HK-2 (cell line): ENCODE results near the gene PPFIA3.
"Not testable (repeated sequence)": the region's sequence is repeated elsewhere in the genome, so short reads cannot be mapped to it uniquely, and the experiment has no call there.

Experiments used
- DNase-seq: peaks from one replicate; pipeline ENCODE4 v3.0.0-alpha.2; 2018; ENCODE audit not compliant: unreplicated experiment

PPFIA3 gene

DNA sequence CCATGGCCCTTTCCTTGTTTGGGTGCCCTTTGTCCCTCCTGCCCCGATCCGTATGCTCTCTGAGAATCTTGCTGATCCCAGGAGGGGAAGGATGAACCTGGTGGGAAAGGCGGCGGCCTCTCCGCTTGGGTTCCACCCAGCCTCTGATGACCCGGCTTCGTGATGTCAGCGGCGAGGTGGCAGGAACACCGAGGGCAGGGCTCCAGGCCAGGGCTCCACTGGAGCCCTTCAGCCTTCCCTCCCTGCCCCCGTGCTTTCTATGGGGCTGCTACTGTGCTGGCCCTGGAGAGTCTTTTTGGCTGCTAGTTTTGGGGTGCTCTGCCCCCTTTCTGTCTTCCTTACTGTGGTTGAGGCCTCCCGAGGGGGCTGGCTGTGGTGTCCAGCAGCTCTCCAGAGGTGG lies 17.0 kb upstream of the PPFIA3 start:
- DNase-seq = no peak

DNA sequence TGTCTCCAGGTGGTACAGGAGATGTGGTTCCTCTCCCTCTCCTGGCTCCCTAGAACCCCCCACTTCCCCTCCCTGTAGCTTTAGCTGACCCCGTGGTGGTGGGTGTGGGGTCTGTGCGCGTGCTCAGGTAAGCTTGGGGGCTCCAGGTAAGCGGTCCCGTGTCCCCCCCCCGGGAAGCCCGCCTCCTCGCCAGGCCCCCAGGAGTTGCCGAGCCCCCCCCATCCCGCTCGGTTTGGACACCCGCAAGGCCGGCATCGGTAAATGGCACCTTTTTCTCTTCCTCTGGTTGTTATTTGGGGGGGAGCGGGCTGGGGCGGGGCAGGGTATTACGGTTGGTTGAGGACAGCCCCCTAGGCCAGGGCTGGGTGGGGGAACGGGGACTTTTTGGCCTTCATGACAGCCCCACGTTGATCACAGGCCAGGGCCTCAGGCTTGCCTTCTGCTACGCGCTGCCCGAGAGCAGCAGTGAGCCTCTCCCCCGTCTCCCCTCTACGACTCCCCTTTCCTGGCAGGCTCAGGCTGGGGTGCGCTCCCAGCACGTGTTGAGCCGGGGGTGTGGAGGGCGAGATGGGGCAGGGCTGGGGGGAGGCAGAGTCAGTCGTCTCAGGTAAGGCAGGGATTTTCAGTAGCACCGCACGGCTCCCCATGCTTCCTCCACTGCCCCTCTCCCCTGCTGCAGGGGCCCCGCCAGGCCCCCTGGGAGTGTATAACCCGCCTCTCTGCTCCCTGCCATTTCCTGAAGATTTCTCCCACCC lies 15.8 kb upstream of the PPFIA3 start:
- DNase-seq = no peak

DNA sequence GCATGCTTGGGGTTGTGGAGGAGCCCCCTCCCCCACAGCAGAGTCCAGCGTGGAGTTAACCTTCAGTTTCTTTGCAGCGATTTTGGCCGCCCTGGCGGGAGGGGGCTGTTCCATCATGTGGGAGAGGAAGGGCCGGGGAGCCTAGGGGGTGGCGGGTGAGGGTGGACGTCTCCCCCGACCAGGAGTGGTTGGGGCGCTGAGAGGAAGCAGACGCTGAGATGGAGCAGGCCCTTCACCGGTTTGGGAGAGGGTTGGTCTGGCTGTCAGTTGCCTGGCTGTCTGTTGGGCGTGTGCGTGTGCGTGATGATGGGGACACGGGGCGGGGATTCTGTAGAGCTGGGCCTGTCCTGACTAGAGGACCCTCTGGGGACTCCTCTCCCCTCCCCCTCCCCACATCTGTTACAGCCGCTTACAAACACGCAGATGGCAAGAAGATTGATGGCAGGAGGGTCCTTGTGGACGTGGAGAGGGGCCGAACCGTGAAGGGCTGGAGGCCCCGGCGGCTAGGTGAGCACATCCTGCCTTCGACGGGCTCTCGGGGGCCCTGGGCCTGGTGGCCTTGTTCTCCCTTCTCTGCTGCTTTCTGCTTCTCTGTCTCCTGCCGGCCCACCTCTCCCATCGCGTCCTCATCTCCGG lies 15.0 kb upstream of the PPFIA3 start:
- DNase-seq = no peak

DNA sequence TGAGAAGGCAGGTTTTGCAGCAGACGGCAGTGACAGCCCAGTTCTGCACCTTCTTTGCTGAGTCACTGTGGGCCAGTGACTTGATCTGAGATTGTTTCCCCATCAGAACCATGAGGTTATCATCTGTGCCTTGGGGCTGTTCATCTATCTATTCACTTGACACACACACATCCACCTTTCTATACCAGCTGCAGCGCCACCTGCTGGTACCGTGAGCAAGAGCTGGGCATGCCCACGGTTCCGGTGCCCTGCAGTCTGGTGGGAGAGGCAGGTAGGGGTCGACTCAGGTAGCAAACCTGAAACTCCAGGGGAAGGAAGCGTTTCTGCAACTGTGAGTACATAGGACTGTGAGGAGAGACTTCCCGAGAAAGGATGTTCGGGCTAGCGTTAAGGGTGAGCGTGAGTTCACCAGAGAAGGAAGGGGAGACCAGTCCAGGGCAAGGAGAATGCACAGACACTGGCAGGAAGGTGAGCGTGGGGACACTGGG lies 12.7 kb upstream of the PPFIA3 start:
- peak; percentile 60 for DNase-seq

DNA sequence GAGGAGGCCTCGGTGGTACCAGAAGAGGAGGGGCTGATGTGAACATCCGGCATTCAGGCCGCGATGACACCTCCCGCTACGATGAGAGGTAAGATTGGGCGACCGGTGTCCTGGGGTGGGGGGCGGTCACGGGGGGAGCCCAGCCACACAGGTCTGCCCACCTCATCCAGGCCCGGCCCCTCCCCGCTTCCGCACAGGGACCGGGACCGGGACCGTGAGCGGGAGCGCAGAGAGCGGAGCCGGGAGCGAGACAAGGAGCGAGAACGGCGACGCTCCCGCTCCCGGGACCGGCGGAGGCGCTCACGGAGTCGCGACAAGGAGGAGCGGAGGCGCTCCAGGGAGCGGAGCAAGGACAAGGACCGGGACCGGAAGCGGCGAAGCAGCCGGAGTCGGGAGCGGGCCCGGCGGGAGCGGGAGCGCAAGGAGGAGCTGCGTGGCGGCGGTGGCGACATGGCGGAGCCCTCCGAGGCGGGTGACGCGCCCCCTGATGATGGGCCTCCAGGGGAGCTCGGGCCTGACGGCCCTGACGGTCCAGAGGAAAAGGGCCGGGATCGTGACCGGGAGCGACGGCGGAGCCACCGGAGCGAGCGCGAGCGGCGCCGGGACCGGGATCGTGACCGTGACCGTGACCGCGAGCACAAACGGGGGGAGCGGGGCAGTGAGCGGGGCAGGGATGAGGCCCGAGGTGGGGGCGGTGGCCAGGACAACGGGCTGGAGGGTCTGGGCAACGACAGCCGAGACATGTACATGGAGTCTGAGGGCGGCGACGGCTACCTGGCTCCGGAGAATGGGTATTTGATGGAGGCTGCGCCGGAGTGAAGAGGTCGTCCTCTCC lies 11.5 kb upstream of the PPFIA3 start:
- no peak for DNase-seq

DNA sequence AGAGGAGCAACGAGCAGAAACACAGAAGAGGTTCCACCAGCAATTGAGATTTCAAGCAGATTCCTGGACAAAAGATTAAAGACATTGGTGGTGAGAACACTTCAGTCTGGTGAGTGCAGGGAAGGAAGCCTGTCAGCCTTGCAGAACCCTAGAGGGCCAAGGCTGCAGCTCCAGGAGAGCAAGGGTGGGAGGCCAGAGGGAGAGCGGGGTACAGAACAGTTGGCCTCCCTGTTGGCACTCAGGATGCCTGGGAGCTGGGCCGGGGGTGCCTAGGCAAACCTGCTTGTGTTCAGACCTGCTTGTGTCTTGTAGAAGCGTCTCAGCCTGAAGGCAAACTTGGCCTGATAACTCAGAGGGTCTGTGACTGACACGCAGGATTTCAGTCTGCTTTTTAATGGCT lies 10.3 kb upstream of the PPFIA3 start:
- DNase-seq = no peak

DNA sequence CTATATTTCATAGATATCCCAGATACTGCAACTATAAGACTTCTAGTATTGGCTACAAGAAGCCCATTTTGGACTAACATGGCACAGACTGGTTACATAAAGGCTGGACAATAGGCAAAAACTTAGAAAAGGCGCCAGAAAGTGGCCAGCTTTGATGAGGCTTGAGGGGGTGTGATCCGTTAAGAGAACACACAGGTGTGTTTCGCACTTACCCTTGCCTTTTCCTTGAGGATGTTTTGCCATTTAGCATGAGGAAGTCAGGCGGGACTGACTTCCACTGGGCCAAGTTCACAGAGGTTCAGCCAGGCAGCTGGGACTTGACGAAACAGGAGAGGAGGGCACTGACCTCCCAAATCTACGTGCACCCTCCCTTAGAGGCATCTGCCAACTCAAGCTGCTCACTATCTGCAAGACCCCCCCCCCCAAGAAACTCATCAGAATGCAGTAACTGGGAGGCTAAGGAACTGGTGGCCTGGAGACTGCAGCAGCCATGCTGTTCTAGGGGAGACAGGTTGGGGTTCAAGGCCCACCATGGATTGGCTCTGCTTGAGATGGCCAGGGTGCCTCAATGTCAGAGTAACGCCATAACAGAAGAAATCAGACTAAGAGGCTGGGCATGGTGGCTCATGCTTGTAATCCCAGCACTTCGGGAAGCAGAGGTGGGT lies 9.6 kb upstream of the PPFIA3 start:
- DNase-seq = no peak

DNA sequence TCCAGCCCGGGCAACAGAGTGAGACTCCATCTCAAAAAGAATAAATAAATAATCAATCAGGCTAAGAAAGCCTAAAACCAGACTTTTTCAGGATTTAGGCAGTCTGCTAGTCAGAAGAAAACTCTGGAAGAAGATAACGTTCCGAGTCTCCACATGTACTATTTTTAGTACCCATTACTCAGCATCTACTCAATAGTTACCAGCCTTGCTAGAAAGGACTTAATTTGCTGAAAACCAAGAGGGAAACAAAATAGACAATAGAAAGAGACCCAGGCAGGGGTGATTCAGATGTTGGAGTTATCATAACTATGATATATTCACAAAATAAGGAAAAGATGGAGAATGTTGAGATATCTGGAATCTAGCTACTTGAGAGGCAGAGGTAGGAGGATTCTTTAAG lies 8.8 kb upstream of the PPFIA3 start:
- no peak for DNase-seq

DNA sequence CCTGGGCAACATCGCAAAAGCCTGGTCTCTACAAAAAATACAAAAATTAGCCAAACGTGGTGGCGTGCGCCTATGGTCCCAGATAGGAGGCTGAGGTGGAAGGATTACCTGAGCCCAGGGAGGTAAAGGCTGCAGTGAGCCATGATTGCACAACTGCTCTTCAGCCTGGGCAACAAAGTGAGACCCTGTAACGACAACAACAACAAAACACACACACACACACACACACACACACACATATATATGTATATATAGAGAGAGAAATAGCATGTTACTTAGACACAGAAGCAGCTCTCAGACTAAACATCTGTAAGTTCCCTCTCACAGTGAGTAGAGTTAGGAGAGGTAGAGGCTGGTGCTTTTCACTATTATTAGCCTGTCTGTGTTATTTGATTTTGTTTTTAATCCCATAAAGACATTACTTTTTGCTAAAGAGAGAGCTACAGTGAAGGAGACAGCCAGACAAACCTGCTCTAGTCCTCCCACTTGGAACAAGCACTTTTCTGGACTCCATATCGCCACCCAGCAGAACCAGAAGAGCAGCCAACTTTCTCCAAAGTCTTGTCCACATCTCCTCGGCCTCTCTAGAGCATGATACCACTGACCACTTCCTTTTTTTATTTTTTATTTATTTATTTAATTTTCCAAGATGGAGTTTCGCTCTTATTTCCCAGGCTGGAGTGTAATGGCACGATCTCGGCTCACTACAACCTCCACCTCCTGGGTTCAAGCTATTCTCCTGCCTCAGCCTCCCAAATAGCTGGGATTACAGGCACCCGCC lies 7.9 kb upstream of the PPFIA3 start:
- no peak for DNase-seq

DNA sequence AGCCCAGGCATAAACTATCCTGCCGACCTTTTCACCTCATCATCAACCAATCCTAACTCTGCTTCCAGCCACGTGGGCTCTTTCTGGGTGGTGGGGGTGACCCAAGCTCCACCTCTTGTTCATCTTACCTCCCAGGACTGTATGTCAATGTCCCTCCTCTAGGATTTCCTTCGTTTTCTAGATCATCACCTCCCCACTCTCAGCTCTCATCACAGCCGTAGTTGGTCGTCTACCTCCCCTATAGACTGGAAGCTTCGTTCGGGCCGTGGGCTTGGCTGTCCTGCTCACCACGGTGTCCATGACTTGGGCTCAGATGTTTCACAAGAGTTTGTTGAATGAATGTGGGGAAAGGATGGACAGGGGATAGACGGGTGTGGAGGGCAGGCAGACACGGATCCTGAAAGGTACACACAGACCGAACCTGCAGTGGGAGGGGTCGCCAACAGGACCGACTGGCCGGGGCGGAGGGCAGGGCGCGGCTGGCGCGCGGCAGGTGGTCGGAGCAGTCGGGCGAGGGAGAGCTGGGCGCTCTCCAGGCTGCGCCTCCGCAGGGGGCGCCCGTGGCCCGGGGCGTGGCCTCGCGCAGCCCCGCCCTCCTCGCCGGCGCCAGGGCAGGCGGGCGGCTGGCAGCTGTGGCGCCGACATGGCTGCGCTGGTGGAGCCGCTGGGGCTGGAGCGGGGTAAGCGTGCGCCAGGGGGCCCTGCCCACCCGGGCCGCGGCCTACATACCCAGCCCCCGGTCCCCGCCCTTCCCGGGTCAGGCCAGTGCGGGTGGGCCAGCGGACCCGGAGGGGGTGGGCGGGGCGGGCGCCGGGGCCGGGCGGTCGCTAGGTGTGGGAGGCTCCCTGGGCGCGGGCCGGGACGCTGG lies 5.3 kb upstream of the PPFIA3 start, which contains the start of gene LIN7B:
LIN7B (plus strand) TSS at position 609 of the 868 bp plus-strand sequence; CDS start at position 644, 35 bp downstream.
- DNase-seq = peak; percentile 79

DNA sequence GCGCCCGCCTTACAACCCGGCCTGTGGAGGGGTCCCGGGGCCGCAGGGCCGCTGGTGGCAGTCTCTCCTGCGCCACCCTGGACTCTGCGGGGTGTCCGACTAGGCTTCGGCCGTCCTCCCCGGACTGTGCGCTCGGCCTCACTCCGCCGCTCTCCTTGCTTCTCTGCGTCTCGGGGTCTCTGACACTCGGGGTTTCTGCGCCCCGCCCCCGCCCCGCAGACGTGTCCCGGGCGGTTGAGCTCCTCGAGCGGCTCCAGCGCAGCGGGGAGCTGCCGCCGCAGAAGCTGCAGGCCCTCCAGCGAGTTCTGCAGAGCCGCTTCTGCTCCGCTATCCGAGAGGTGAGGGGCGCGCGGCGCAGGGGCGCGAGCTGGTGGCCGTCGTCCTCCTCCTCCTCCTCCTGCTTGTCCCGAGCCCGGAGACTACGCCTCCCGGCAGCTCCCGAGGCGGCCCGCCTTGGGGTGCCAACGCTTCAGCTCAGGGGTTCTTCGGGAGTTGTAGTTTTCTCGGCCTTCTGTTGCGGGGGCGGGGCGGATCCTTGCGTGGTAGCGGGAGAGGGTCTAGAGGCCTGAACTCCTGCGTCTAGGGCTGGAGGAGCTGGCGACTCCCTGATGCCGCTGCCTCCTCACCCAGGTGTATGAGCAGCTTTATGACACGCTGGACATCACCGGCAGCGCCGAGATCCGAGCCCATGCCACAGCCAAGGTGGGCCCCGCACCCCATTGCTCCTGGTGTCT lies 4.5 kb upstream of the PPFIA3 start:
- DNase-seq = no peak

DNA sequence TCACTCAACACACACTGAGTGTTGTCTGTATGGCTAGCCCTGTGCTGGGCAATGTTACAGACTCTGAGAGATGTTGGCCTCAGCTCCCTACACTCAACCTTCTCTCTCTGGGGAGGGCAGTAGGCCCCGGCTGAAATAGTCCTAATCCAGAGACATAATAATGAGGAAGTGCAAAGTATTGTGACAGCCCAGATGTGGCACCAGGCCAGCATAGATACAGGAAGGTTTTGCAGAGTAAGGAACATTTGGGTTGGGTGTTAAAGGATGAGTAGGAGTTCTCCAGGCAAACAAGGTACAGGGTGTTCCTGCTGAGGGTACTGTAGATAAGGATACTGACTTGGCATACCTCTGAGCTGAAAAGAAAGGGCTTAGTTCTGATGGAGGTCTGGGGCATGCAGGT lies 2.8 kb upstream of the PPFIA3 start:
- DNase-seq = no peak

DNA sequence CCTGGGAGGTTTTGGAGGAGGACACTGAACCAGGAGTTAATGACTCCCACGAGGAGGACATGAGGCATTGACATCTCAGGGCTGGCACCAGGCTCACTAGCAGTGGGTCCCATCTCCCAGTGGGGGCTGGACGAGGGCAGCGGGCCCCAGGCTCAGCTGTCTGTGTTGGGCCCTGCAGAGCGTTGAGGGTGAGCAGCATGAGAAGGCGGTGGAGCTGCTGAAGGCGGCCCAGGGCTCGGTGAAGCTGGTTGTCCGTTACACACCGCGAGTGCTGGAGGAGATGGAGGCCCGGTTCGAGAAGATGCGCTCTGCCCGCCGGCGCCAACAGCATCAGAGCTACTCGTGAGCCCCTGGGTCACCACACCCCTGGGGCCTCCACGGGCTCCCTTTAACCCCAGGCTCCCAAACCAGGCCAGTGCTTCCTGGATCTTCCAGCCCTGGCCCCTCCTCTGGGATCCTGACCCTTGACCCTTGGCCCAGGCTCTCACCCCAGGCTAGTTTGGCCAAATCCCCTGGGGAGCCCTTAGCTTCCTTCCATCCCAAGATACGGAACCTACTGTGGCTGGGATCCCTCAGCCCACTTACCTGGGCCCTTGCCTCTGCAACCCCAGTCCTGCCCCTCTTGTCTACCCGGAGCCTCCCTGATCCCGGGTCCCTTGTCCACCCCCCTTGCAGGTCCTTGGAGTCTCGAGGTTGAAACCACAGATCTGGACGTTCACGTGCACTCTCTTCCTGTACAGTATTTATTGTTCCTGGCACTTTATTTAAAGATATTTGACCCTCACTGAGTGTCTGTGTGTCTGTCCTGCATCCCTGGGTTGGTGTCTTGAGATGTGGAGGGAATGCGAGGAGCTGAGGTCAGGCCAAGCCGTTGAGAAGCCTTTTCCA lies 1.4 kb upstream of the PPFIA3 start:
- no peak for DNase-seq

DNA sequence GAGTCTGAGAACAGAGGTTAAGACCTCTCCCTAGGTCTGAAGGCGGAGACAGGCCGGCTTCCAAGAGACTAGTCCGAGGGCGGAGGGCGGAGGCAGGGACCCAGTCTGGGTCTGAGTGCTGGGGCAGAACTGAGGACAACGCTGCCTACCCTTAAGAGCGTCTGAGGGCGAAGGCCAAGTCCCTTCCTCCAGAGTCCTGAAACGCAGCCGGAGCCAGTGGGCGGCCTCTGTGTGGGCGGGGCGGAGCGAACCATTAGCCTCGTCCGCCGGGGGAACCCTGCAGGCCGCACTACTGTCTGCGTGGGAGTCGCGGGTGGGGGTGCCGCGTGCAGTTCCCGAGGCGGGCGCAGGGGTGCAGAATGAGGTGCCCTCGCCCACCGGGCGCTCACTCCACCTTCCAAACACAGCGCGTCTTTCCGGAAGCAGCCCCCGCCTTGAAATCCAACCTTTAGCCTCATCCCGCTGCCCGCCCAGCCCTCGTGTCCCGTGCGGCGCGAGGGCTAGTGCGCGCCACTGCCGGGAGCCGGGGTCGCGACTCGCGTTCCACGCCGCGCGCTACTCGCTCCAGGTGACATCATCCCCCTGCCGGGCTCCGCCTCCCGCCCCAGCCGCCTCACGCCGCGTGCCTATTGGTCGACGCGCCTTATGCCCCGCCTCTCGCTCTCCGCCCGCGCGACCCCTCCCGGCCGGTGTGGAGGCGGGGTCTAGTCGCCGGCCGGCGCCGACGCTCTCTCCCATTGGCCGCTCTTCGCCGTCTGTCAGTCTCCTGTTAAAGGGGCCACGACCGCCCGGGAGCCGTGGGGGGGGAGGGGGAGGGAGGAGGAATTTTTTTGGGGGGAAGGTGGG lies 556 bp upstream of the PPFIA3 start, which contains the start of gene C19orf73:
C19orf73 (minus strand) TSS at position 579 of the 846 bp plus-strand sequence; CDS start at position 458, 121 bp downstream.
- peak; percentile 98 for DNase-seq

DNA sequence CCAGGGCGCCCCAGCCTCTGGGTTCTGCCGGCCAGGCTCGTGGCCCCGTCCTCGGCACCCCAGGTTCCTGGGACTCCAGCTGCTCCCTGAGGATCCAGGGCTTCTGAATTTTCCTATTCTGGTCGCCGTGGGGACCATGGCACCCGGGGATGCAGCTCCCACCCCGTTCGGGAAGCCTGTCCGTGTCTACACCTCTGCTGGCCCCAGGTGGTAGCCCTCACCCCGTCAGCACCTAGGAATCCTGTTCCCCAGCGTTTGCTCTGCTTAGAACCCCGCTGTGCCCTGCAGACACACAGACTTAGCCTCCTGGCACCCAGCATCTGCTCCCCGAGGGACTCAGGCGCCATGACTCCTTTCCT lies 960 bp downstream of the PPFIA3 start:
- DNase-seq = no peak

DNA sequence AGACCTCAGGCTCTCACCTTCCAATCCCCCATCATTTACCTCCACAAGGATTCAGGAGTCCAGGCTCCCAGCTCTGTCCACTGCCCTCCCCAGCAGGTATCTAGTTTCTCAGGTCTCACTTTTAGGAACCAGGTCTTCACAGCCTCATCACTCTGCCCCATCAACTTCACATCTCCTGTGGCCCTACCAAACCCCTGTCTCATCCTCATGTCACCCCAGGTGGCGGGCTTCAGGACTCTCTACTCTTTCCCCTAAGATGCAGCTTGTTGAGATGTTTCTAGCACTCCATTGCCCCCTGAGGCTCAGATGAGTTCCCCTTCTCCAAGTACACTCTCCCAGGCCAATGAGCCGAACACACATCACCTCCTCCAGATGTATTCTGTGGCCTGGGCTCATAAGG lies 1.5 kb downstream of the PPFIA3 start:
- DNase-seq = no peak

DNA sequence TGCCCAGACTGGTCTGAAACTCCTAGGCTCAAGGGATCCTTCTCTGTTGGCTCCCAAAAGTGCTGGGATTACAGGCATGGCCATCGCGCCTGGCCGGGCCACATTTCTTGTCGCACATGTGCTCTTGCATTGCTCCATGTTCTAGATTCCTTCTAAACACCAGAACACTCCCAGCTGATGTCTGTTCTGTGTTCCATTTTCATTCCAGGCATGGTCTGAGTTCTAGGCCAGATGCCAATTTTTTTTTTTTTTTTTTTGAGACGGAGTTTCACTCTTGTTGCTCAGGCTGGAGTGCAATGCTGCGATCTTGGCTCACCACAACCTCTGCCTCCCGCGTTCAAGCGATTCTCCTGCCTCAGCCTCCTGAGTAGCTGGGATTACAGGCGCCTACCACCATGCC lies 2.5 kb downstream of the PPFIA3 start:
- DNase-seq = not testable (repeated sequence)
